ENCODE results near the gene ENTREP3. TPM values are rescaled to one million over a fixed set of nuclear protein-coding genes. Genes with fewer than 3 reads are reported as not detected.

The ENTREP3 gene
- total RNA-seq, 4 donors from 2014 or later, result 5.8 to 20.7 (median 15.4) TPM

- Histone ChIP-seq H3K27me3 (no peaks in the 10 kb centered on the region), H3K9me3 (no peaks in the 10 kb centered on the region), H3K4me3 (no peak overlapping the region), H3K27ac (no peak overlapping the region), H3K36me3 (no peaks in the 10 kb centered on the region), H3K4me1 (peaks cover 0 to 15% (median 8%) of the 10 kb centered on the region in 4 donors)
- DNase-seq, result no peak
- TF ChIP-seq POLR2A (IDR thresholded peaks at IDR 0.05) (no peak), CTCF (IDR thresholded peaks at IDR 0.05) (no peak)
Measured at GRCh38 chr1:155202731-155203515, 52.4 kb downstream of the ENTREP3 start.

- Histone ChIP-seq H3K27ac (no peak overlapping the region), H3K4me1 (peaks cover 0 to 9% (median 4%) of the 10 kb centered on the region in 4 donors), H3K27me3 (no peaks in the 10 kb centered on the region), H3K36me3 (no peaks in the 10 kb centered on the region), H3K4me3 (no peak overlapping the region), H3K9me3 (no peaks in the 10 kb centered on the region)
- DNase-seq, result no peak
- TF ChIP-seq POLR2A (IDR thresholded peaks at IDR 0.05) (no peak), CTCF (IDR thresholded peaks at IDR 0.05) (no peak)
Measured at GRCh38 chr1:155202198-155202597, 53.1 kb downstream of the ENTREP3 start.

- H3K27ac ChIP-seq, result no peak overlapping the region
- H3K9me3 ChIP-seq, result no peaks in the 10 kb centered on the region
- H3K36me3 ChIP-seq, result no peaks in the 10 kb centered on the region
- TF ChIP-seq POLR2A (IDR thresholded peaks at IDR 0.05) (no peak), CTCF (IDR thresholded peaks at IDR 0.05) (no peak)
- no peak overlapping the region for H3K4me3 ChIP-seq
- H3K4me1 ChIP-seq, result no peaks in the 10 kb centered on the region
- DNase-seq, result no peak
- no peaks in the 10 kb centered on the region for H3K27me3 ChIP-seq
Measured at GRCh38 chr1:155200920-155201319, 54.4 kb downstream of the ENTREP3 start.

- DNase-seq, result no peak
- Histone ChIP-seq H3K4me1 (peaks cover 0 to 5% (median 0%) of the 10 kb centered on the region in 4 donors), H3K9me3 (no peaks in the 10 kb centered on the region), H3K27me3 (no peaks in the 10 kb centered on the region), H3K36me3 (no peaks in the 10 kb centered on the region), H3K4me3 (no peak overlapping the region), H3K27ac (no peak overlapping the region)
- no peak for TF ChIP-seq POLR2A (IDR thresholded peaks at IDR 0.05)
- no peak for TF ChIP-seq CTCF (IDR thresholded peaks at IDR 0.05)
Measured at GRCh38 chr1:155199792-155200191, 55.5 kb downstream of the ENTREP3 start.

- H3K27ac ChIP-seq, result no peak overlapping the region
- H3K4me3 ChIP-seq, result no peak overlapping the region
- DNase-seq, result no peak
- H3K36me3 ChIP-seq, result no peaks in the 10 kb centered on the region
- no peaks in the 10 kb centered on the region for H3K27me3 ChIP-seq
- H3K4me1 ChIP-seq, result peaks cover 6 to 16% (median 8%) of the 10 kb centered on the region in 4 donors
- H3K9me3 ChIP-seq, result no peaks in the 10 kb centered on the region
- no peak for TF ChIP-seq CTCF (IDR thresholded peaks at IDR 0.05)
- TF ChIP-seq POLR2A (IDR thresholded peaks at IDR 0.05), result no peak
Measured at GRCh38 chr1:155198547-155198906, 56.8 kb downstream of the ENTREP3 start.
